ENCODE data around the gene PSORS1C2. TPM values are rescaled to one million over a fixed set of nuclear protein-coding genes. Genes with fewer than 3 reads are reported as not detected.

The PSORS1C2 gene
- total RNA-seq, 2 experiments from 2014 or later, result not detected

- DNase-seq (ENCODE audit: low spot score), result no peak
- no peaks in the 10 kb centered on the region for H3K36me3 ChIP-seq (ENCODE audit: insufficient read depth, low read length)
- POLR2A ChIA-PET, result no interaction called here
- H3K27ac ChIP-seq (ENCODE audit: low read depth, low read length, poor library complexity, severe bottlenecking), result no peak overlapping the region
- H4K20me1 ChIP-seq (ENCODE audit: insufficient read depth, low read length), result no peaks in the 10 kb centered on the region
- BruUV-seq (replicated peaks), result no TSS peak
- no peaks in the 10 kb centered on the region for H3K9me2 ChIP-seq (ENCODE audit: insufficient read depth, low read length)
- intact Hi-C loops (cut with micrococcal nuclease; ENCODE audit: unreplicated experiment), result no loop called here
- no peak overlapping the region for H2AFZ ChIP-seq (ENCODE audit: low read length)
- no peaks in the 10 kb centered on the region for H3K9me3 ChIP-seq (ENCODE audit: low read length)
- TF ChIP-seq CTCF (conservative IDR thresholded peaks at IDR 0.05; ENCODE audit: low read length), result no peak
- TF ChIP-seq EZH2phosphoT487 (IDR thresholded peaks at IDR 0.05; ENCODE audit: borderline replicate concordance, low read depth, low read length), result no peak
- H3K4me1 ChIP-seq (ENCODE audit: insufficient read depth, low read length, poor library complexity, severe bottlenecking), result no peaks in the 10 kb centered on the region
- no peak overlapping the region for H3K4me3 ChIP-seq (ENCODE audit: low read depth, low read length, poor library complexity, severe bottlenecking)
- CTCF ChIA-PET (ENCODE audit: unreplicated experiment), result interaction anchor here (0.6 kb wide), 1 partner anchor 32 kb away, joined by 3 read pairs; the partner anchor contains the start of gene TCF19
- H3K79me2 ChIP-seq (ENCODE audit: insufficient read depth, low read depth, low read length), result no peaks in the 10 kb centered on the region
- no peak overlapping the region for H3K4me2 ChIP-seq (ENCODE audit: low read length)
These were observed 12.3 kb downstream of the PSORS1C2 start for GRCh38 chr6:31126396-31127175.

GRCh38 chr6:31125586-31126363, 13.1 kb downstream of the PSORS1C2 start:
- no peaks in the 10 kb centered on the region for H3K79me2 ChIP-seq (ENCODE audit: insufficient read depth, low read depth, low read length)
- H3K4me3 ChIP-seq (ENCODE audit: low read depth, low read length, poor library complexity, severe bottlenecking), result no peak overlapping the region
- DNase-seq (ENCODE audit: low spot score), result no peak
- H3K36me3 ChIP-seq (ENCODE audit: insufficient read depth, low read length), result no peaks in the 10 kb centered on the region
- H4K20me1 ChIP-seq (ENCODE audit: insufficient read depth, low read length), result no peaks in the 10 kb centered on the region
- no TSS peak for BruUV-seq (replicated peaks)
- H3K27ac ChIP-seq (ENCODE audit: low read depth, low read length, poor library complexity, severe bottlenecking), result no peak overlapping the region
- ChIA-PET POLR2A (no interaction called here), CTCF (ENCODE audit: unreplicated experiment) (no interaction called here)
- no peak overlapping the region for H2AFZ ChIP-seq (ENCODE audit: low read length)
- TF ChIP-seq CTCF (conservative IDR thresholded peaks at IDR 0.05; ENCODE audit: low read length), result no peak
- no peak for TF ChIP-seq EZH2phosphoT487 (IDR thresholded peaks at IDR 0.05; ENCODE audit: borderline replicate concordance, low read depth, low read length)
- H3K4me1 ChIP-seq (ENCODE audit: insufficient read depth, low read length, poor library complexity, severe bottlenecking), result no peaks in the 10 kb centered on the region
- H3K4me2 ChIP-seq (ENCODE audit: low read length), result no peak overlapping the region
- H3K9me3 ChIP-seq (ENCODE audit: low read length), result no peaks in the 10 kb centered on the region
- intact Hi-C loops (cut with micrococcal nuclease; ENCODE audit: unreplicated experiment), result no loop called here
- no peaks in the 10 kb centered on the region for H3K9me2 ChIP-seq (ENCODE audit: insufficient read depth, low read length)

GRCh38 chr6:31125162-31125561, 13.7 kb downstream of the PSORS1C2 start:
- Histone ChIP-seq H3K9me3 (ENCODE audit: low read length) (no peaks in the 10 kb centered on the region), H3K36me3 (ENCODE audit: insufficient read depth, low read length) (no peaks in the 10 kb centered on the region), H3K4me3 (ENCODE audit: low read depth, low read length, poor library complexity, severe bottlenecking) (no peak overlapping the region), H3K79me2 (ENCODE audit: insufficient read depth, low read depth, low read length) (no peaks in the 10 kb centered on the region), H2AFZ (ENCODE audit: low read length) (no peak overlapping the region), H3K27ac (ENCODE audit: low read depth, low read length, poor library complexity, severe bottlenecking) (no peak overlapping the region), H4K20me1 (ENCODE audit: insufficient read depth, low read length) (no peaks in the 10 kb centered on the region), H3K4me1 (ENCODE audit: insufficient read depth, low read length, poor library complexity, severe bottlenecking) (no peaks in the 10 kb centered on the region), H3K4me2 (ENCODE audit: low read length) (no peak overlapping the region), H3K9me2 (ENCODE audit: insufficient read depth, low read length) (no peaks in the 10 kb centered on the region)
- no peak for DNase-seq (ENCODE audit: low spot score)
- TF ChIP-seq EZH2phosphoT487 (IDR thresholded peaks at IDR 0.05; ENCODE audit: borderline replicate concordance, low read depth, low read length) (no peak), CTCF (conservative IDR thresholded peaks at IDR 0.05; ENCODE audit: low read length) (no peak)
- ChIA-PET CTCF (ENCODE audit: unreplicated experiment) (no interaction called here), POLR2A (no interaction called here)
- no TSS peak for BruUV-seq (replicated peaks)
- intact Hi-C loops (cut with micrococcal nuclease; ENCODE audit: unreplicated experiment), result no loop called here

Data from OCI-LY7 (cell line).